Stimulated activated CD4-positive, alpha-beta T cell treated with anti-CD3 and anti-CD28 coated beads, Interleukin-12 subunit alpha, Interleukin-12 subunit beta, amount 100 ng/mL, for 48 hours (primary cell): Measurements from ENCODE around the gene ERFE.

Source experiments
- DNase-seq, 3 donors: peaks; one replicate each; pipeline ENCODE4 v3.0.0-alpha.2; 2020; ENCODE audit warnings: low read depth in 2 of 3, low spot score in 1 of 3

The ERFE gene

DNA sequence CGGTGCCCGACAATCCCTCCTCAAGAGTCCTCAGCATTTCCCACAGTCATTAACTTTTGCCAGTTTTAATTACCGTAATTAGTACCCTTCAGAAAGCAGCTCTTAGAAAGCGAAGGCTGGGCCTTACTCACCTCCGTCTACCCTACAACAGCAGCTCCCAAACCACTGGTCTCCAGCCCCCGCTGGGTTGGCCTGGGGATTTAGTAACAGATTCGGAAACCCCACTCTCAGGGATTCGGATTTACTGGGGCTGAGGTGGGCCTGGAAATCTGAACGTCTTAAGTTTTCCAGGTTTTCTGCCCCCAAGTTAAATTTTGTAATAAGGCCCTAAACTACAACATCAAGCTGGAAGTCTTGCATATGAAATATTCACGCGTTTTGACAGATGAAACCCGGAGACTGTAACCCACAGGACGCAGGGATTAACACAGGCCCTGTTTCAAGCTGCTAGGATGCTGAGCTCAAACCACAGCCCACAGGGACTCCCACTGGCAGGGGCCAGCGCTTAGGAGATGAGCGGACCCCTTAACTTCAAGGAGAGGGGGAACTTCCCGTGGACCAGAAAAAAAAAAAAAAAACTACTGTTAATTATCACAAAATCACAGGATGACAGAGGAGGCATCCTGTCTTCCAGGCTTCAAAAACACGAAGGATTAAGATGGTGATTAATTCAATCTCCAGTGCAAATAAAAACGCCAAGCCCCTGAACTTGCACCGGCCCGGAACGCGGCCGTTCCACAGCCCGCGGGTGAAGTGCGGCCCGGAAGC, 43.7 kb downstream of the ERFE start:
- DNase-seq, result no peak

DNA sequence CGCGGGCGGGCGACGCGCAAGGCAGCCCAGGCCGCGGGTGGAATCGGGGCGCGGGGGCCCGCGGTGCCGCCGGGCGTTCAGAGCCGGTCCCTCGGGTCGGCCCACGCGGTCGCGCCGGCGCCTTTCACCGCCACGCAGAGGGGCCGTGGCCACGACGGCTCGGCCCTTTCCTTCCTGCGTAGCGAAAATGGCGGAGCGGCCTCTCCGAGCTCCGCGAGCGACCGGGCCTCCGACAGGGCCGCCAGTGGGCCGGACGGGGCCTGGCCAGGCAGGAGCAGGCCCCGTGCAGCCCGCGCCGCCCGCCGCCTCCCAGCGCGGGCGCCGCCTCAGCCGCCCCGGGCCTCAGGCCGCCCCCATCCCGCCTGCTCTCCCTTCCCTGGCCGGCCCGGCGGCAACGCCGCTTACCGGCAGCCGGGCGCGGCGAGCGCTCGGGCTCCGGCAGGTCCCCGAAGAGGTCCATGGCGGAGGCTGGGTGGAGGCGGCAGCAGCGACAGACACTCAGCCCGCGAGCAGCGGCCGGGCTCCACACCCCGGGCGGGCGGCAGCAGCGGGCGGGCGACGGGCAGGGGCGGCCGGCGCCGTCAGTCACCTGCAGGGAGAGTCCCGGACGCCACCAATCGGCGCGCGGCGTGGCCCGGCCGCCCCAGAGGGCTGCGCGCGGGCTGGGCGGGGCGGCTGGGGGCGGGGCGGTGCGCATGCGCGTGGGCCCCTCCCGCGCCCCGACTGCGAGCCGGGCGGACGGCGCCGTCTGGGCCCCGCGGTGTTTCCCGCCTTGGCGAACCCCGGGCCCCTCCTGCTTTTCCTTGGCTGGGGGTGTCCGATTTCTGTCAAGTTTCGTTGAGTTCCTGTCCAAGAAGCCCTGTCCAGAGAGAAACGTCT, 44.6 kb downstream of the ERFE start, which contains the start of gene ILKAP:
ILKAP (minus strand) TSS at position 602 of the 879 bp plus-strand sequence; CDS start at position 460, 142 bp downstream.
- DNase-seq, result peak; percentile 76 to 86 (median 78)

DNA sequence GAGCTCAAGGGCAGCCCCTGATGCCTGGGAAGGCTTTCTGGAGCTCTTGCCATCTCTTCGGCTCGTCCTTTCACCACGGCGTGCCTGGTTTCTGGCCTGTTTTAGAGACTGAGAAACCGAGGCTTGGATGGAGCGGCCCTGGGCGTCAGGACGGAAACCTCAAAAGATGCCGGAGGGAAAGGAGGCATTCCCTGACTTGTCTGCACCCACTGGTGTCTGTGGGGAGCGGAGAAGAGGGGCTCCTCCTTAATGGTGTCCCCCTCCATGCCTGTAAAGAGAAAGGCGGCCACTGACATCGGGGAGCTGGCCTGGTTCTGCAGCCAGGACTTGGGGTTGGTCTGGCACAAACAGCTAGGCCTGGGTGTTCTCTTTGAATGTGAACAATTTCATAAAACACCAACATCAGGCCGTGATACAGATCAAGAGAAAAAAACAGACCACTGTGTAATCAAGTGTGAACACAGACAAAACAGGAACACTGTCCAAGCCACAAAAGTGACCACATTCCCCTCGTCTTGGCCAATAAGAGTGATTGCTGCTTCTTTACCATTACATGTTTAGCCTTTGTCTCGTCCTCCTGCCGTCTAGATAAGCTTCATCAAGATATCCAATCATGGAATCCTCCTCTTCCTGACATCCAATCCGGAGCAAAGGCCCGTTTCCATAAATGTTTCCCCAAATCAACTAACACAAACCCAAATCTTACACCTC, 45.4 kb downstream of the ERFE start:
- no peak for DNase-seq

DNA sequence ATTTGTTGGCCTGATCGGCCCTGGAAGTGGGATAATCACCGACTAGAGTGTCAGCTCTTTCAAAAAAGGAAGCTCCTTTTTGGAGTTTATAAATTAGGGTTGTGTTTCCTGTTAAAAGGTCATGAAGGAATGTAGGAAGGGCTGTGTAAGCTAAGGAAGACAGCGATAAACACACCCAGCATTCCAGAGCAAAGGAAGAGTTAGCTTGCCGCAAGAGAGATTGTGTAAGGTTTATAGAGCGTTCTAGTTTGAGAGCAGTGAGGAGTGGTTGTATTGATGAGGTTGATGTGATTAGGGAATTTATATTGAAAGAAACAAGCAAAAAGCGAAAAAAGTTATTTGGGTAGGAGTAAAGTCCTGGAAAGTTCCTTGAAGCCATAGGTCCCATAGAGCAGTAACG, 48.2 kb downstream of the ERFE start:
- no peak for DNase-seq

DNA sequence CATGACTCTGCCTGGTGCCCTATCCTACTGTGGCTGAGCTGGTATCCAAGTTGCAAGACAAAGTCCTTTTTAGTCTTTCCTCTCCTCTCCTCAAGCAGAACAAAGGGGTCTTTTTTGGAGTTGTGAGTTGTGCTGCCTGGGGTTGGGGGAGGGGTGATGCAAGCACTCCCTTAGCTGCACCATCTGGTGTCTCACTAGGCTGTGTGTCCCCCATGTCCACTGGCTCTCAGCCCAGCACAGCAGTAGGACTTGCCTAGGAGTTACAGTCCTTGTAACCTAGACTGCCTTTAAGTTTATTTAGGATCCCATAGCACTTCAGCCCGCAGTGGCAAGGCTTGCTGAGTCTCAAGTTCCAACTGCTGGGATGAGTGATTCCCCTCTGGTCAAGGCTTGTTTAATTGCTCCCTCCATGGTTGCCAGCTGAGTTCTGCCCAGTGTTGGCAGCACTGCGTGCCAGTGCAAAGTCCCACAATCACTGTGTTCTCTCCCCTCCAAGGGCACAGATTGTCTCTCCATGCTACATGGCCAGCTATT, 57.9 kb downstream of the ERFE start:
- no peak for DNase-seq
